Activated CD8-positive, alpha-beta memory T cell treated with anti-CD3 and anti-CD28 coated beads for 36 hours (primary cell): ENCODE data around the gene PKLR. TPM values are rescaled to one million over a fixed set of nuclear protein-coding genes. Genes with fewer than 3 reads are reported as not detected.

Experiments used
- total RNA-seq, 2 experiments: library from RNA; stranded (reverse); gene quantifications; one replicate each; pipeline ENCODE4 v1.2.3, GENCODE V29; 2021

PKLR gene
- total RNA-seq, 2 experiments from 2014 or later: not detected

Other genes starting within 250 kb of the PKLR start
- gene EFNA4, start 237.7 kb downstream of the PKLR start, total RNA-seq: 1 to 10 TPM; 3.4 to 4.6 TPM
- gene EFNA3, start 222.6 kb downstream of the PKLR start, total RNA-seq: 1 to 10 TPM; 3.1 to 3.5 TPM
- gene EFNA1, start 173.6 kb downstream of the PKLR start, total RNA-seq: under 1 TPM in 1 of 2 experiments, not detected in 1; 0.15 TPM
- 10 to 100 TPM; 54.3 to 56.8 TPM for gene SLC50A1, start 165.6 kb downstream of the PKLR start, total RNA-seq
- gene DPM3, start 160.9 kb downstream of the PKLR start, total RNA-seq: 10 to 100 TPM; 31.3 to 32.0 TPM
- gene KRTCAP2, start 128.1 kb downstream of the PKLR start, total RNA-seq: 100 to 1,000 TPM; 179 to 199 TPM
- 1 to 10 TPM; 7.3 to 7.8 TPM for gene TRIM46, start 127.6 kb downstream of the PKLR start, total RNA-seq
- gene THBS3, start 93.5 kb downstream of the PKLR start, total RNA-seq: 1 to 10 TPM; 7.0 to 8.7 TPM
- gene MTX1, start 92.7 kb downstream of the PKLR start, total RNA-seq: 10 to 100 TPM; 70.4 to 71.1 TPM
- gene ENTREP3, start 46.0 kb downstream of the PKLR start, total RNA-seq: 10 to 100 TPM; 47.2 to 50.7 TPM
- 100 to 1,000 TPM; 136 to 138 TPM for gene SCAMP3, start 39.1 kb downstream of the PKLR start, total RNA-seq
- gene CLK2, start 27.9 kb downstream of the PKLR start, total RNA-seq: 10 to 100 TPM; 79.6 to 82.7 TPM
- 1 to 10 TPM; 3.4 to 3.7 TPM for gene HCN3, start 24.0 kb downstream of the PKLR start, total RNA-seq
- 100 to 1,000 TPM; 233 to 253 TPM for gene FDPS, start 7.4 kb upstream of the PKLR start, total RNA-seq
- gene RUSC1, start 19.5 kb upstream of the PKLR start, total RNA-seq: 10 to 100 TPM; 27.9 to 30.0 TPM